ENCODE measurements around the gene NLGN4X.

NLGN4X gene

DNA sequence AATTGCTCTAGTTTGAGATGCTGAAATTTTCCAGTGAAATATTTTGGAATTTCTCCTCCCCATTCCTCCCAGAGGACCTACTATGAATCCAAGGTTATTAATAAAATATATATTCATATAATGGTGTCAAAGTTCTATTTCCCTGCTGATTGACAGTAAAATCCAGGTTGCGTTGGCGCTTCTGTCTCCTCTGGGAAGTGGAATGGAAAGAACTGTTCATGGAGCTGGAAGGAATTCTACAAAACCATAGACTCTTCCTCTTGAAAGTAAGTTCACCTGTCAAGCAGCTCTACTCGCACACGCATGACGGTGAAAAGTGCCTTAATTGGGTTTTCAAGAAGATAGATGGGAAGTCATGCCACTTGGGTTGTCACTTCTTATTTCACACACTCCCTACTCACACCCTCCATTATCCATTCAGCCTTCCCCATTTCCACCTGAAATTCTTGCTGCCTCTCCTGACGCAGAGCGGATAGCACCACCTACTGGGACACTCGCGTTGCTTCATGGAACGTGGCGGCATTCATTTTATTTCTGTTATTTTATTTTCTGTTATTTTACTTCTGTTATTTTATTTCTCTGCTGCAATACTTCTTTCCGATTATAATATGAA, 351.6 kb downstream of the NLGN4X start:
- WGBS, 2 experiments (ENCODE audit: insufficient coverage in 2 of 2), result 0 to 80% methylated on average over 1 to 2 of the region's 12 CpGs
- Histone ChIP-seq H3K4me3 (ENCODE audit: extremely low read depth, insufficient read depth, low read length, poor library complexity, severe bottlenecking) (no peak overlapping the region), H3K9me3 (ENCODE audit: control insufficient read depth, low read length) (no peaks in the 10 kb centered on the region), H3K36me3 (ENCODE audit: control insufficient read depth, insufficient read depth, low read length) (no peaks in the 10 kb centered on the region), H3K4me1 (ENCODE audit: control insufficient read depth, insufficient read depth, low read length, poor library complexity, severe bottlenecking) (no peaks in the 10 kb centered on the region), H3K27ac (ENCODE audit: low read depth, low read length, severe bottlenecking) (no peak overlapping the region)

DNA sequence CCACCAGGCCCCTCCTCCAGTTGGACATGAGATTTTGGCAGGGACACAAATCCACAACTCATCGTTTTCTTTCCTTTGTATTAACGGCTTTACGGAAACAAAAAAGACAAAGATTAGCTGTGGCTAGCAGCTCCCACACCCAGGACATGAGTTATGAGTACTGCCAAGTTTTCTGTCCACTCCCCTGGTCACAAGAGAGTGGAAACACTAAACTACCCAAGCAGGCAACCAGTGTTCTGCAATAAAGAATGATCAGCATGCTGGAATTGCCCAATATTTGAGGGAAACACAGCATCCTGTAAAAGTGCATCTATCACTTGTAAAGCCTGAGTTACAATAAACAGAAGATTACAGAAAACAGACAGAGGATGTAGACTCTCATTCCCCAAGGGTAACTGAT, 358.4 kb downstream of the NLGN4X start:
- WGBS, 2 experiments (ENCODE audit: insufficient coverage in 2 of 2), result 93% methylated on average over 3 of the region's 3 CpGs; no CpG with 5 or more reads in 1 of the 2 experiments
- Histone ChIP-seq H3K4me3 (ENCODE audit: extremely low read depth, insufficient read depth, low read length, poor library complexity, severe bottlenecking) (no peak overlapping the region), H3K36me3 (ENCODE audit: control insufficient read depth, insufficient read depth, low read length) (no peaks in the 10 kb centered on the region), H3K9me3 (ENCODE audit: control insufficient read depth, low read length) (no peaks in the 10 kb centered on the region), H3K27ac (ENCODE audit: low read depth, low read length, severe bottlenecking) (no peak overlapping the region), H3K4me1 (ENCODE audit: control insufficient read depth, insufficient read depth, low read length, poor library complexity, severe bottlenecking) (no peaks in the 10 kb centered on the region)

DNA sequence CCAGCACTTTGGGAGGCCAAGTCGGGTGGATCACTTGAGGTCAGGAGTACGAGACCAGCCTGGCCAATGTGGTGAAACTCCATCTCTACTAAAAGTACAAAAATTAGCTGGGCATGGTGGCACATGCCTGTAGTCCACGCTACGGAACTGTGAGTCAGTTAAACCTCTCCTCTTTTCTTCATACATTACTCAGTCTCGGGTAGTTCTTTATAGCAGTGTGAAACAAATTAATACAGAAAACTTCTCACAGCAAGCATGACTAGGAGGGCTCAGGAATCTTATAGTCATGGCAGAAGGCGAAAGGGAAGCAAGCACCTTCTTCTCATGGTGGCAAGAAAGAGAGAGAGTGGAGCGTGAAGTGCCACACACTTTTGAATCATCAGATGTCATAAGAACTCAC, 358.9 kb downstream of the NLGN4X start:
- Histone ChIP-seq H3K36me3 (ENCODE audit: control insufficient read depth, insufficient read depth, low read length) (no peaks in the 10 kb centered on the region), H3K9me3 (ENCODE audit: control insufficient read depth, low read length) (no peaks in the 10 kb centered on the region), H3K27ac (ENCODE audit: low read depth, low read length, severe bottlenecking) (no peak overlapping the region), H3K4me1 (ENCODE audit: control insufficient read depth, insufficient read depth, low read length, poor library complexity, severe bottlenecking) (no peaks in the 10 kb centered on the region), H3K4me3 (ENCODE audit: extremely low read depth, insufficient read depth, low read length, poor library complexity, severe bottlenecking) (no peak overlapping the region)
- 80 to 92% methylated on average over 1 to 2 of the region's 7 CpGs for WGBS, 2 experiments (ENCODE audit: insufficient coverage in 2 of 2)

DNA sequence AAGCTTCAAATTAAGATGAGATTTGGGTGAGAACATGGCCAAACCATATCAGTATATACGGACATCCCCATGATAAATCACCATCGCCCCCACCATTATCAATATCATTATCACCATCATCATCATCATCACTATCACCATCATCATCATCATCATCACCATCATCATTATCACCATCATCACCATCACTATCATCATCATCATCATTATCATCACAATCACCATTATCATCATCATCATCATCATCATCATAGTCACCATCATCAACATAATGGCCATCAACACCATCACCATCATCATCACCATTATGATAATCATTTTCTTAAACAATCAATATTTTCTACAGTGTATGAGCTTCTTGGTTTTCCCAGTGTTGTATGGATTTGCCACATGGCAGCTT, 360.9 kb downstream of the NLGN4X start:
- 86% methylated on average over 1 of the region's 2 CpGs; no CpG with 5 or more reads in 1 of the 2 experiments for WGBS, 2 experiments (ENCODE audit: insufficient coverage in 2 of 2)
- H3K36me3 ChIP-seq (ENCODE audit: control insufficient read depth, insufficient read depth, low read length), result no peaks in the 10 kb centered on the region
- H3K9me3 ChIP-seq (ENCODE audit: control insufficient read depth, low read length), result no peaks in the 10 kb centered on the region
- H3K27ac ChIP-seq (ENCODE audit: low read depth, low read length, severe bottlenecking), result no peak overlapping the region
- no peak overlapping the region for H3K4me3 ChIP-seq (ENCODE audit: extremely low read depth, insufficient read depth, low read length, poor library complexity, severe bottlenecking)
- no peaks in the 10 kb centered on the region for H3K4me1 ChIP-seq (ENCODE audit: control insufficient read depth, insufficient read depth, low read length, poor library complexity, severe bottlenecking)

DNA sequence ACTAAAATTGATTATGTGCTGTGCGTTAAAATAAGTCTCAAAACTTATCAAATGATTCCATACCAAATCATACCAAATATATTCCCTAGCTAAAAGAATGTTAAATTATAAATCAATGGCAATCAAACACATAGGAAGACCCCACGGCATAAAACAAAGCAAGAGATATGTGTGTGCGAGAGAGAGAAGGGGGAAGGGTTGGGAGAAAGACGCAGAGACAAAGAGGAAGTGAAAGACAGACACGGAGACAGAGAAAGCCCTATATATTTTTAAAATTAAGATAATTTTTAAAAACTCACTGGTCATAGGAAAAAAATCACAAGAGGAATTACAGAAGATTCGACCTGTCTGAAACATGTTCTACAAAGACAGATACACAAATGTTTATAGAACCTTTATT, 371.4 kb downstream of the NLGN4X start:
- no peak overlapping the region for H3K27ac ChIP-seq (ENCODE audit: low read depth, low read length, severe bottlenecking)
- WGBS, 2 experiments (ENCODE audit: insufficient coverage in 2 of 2), result no CpG with 5 or more reads among the region's 6 CpGs

DNA sequence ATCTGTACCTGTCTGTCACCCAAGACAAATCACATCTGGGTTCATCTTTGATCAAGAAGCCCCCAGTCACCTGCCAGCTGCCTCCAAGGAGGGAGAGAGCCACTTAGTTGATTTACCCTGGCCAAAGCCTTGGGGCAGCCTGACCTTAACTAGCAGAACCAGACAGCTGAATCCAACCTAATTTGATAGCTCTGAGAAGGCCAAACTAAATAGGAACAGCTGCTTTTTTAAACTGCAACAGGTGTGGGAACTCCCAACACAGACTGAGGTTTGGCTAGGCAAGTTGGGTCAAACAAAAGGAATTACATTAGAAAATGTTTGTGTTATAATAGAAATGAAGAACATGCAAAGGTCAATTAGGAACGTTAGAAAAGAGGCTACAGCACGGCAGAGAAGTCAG, 375.7 kb downstream of the NLGN4X start:
- H3K36me3 ChIP-seq (ENCODE audit: control insufficient read depth, insufficient read depth, low read length), result no peaks in the 10 kb centered on the region
- H3K4me3 ChIP-seq (ENCODE audit: extremely low read depth, insufficient read depth, low read length, poor library complexity, severe bottlenecking), result no peak overlapping the region
- 79% methylated on average over 2 of the region's 2 CpGs; no CpG with 5 or more reads in 1 of the 2 experiments for WGBS, 2 experiments (ENCODE audit: insufficient coverage in 2 of 2)
- H3K9me3 ChIP-seq (ENCODE audit: control insufficient read depth, low read length), result no peaks in the 10 kb centered on the region
- no peak overlapping the region for H3K27ac ChIP-seq (ENCODE audit: low read depth, low read length, severe bottlenecking)
- H3K4me1 ChIP-seq (ENCODE audit: control insufficient read depth, insufficient read depth, low read length, poor library complexity, severe bottlenecking), result no peaks in the 10 kb centered on the region

More for the DNA sequence above, 371.4 kb downstream of the NLGN4X start:
- Histone ChIP-seq H3K4me1 (ENCODE audit: control insufficient read depth, insufficient read depth, low read length, poor library complexity, severe bottlenecking) (no peaks in the 10 kb centered on the region), H3K36me3 (ENCODE audit: control insufficient read depth, insufficient read depth, low read length) (no peaks in the 10 kb centered on the region), H3K9me3 (ENCODE audit: control insufficient read depth, low read length) (no peaks in the 10 kb centered on the region), H3K4me3 (ENCODE audit: extremely low read depth, insufficient read depth, low read length, poor library complexity, severe bottlenecking) (no peak overlapping the region)

DNA sequence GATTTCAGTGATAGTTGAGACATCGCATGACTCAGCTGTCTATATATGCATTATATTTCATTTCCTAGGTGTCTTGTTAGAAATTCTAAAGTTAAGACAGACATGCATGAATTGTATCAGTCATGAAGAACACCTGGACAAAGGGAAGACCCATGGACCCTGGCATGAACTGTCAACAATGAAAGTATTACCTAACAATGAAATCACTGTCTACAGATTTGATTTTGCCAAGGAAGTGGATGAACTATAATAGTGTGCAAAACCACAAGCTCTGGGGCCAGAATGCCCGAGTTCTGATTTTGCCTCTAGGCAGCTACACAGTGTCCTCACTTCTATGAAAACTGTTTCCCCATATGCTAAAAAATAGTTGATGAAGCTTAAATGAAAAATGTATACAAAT, 386.1 kb downstream of the NLGN4X start:
- H3K4me3 ChIP-seq (ENCODE audit: extremely low read depth, insufficient read depth, low read length, poor library complexity, severe bottlenecking), result no peak overlapping the region
- no peaks in the 10 kb centered on the region for H3K9me3 ChIP-seq (ENCODE audit: control insufficient read depth, low read length)
- no peaks in the 10 kb centered on the region for H3K36me3 ChIP-seq (ENCODE audit: control insufficient read depth, insufficient read depth, low read length)
- no CpG with 5 or more reads among the region's 2 CpGs for WGBS, 2 experiments (ENCODE audit: insufficient coverage in 2 of 2)
- no peaks in the 10 kb centered on the region for H3K4me1 ChIP-seq (ENCODE audit: control insufficient read depth, insufficient read depth, low read length, poor library complexity, severe bottlenecking)
- H3K27ac ChIP-seq (ENCODE audit: low read depth, low read length, severe bottlenecking), result no peak overlapping the region

Measured in mesodermal cell (in vitro differentiated cells).